ENCODE results near the gene ERVFRD-1.
"Not testable (repeated sequence)": the region's sequence is repeated elsewhere in the genome, so short reads cannot be mapped to it uniquely, and the experiment has no call there.

The ERVFRD-1 gene

DNA sequence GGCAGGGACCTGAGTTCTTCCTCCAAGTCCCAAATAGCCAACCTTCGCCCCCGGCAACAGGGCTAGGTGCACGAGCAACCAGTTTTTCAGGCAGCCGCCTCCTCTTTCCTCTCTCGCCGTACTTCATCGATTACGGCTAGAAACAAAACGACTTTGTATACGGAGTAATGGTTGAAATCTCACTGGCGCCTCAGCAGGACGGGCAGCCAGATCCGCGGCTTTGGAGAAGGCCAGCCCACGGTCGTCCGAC is 18.2 kb downstream of the ERVFRD-1 start:
- TF ChIP-seq, protein P1, sequence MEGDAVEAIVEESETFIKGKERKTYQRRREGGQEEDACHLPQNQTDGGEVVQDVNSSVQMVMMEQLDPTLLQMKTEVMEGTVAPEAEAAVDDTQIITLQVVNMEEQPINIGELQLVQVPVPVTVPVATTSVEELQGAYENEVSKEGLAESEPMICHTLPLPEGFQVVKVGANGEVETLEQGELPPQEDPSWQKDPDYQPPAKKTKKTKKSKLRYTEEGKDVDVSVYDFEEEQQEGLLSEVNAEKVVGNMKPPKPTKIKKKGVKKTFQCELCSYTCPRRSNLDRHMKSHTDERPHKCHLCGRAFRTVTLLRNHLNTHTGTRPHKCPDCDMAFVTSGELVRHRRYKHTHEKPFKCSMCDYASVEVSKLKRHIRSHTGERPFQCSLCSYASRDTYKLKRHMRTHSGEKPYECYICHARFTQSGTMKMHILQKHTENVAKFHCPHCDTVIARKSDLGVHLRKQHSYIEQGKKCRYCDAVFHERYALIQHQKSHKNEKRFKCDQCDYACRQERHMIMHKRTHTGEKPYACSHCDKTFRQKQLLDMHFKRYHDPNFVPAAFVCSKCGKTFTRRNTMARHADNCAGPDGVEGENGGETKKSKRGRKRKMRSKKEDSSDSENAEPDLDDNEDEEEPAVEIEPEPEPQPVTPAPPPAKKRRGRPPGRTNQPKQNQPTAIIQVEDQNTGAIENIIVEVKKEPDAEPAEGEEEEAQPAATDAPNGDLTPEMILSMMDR (IDR thresholded peaks at IDR 0.05; ENCODE audit: control insufficient read depth, insufficient read depth, low read depth, low read length, missing control alignments), result no peak
- DNase-seq (ENCODE audit: low read depth), result no peak
- H3K4me3 ChIP-seq (ENCODE audit: control insufficient read depth, low read depth, low read length), result peak overlapping the region; percentile 78

DNA sequence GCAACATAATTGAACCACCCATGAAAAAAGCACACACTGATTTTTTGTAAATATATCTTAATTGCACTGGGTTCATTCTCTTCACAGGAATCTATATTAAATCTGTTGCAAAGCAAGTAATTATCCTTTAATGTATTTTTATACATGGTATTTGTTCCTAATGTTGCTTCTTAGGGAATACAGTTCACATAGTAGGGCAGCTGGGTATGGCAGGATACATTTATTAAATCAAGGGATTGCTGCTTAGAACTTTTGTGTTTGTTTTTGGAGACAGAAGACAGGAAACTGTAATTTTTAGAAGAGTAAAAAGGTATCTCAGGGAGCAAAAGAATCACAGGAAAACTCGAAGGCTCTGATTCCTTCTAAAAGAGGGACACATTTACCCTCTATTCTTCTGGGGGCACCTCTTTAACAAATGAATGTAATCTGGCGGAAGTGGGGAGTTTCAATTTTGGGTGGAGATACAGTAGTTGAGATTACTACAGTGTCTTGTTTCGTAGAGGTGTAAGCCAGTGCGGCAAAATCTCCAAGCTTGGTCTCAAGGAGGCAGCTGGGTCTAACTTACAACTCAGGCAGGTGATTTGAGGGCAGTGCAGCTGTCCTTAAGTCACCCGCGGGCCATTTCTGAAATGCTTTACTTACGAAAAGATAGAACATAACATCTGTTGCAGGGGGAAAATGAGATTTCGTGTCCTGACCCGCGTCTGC is 18.7 kb downstream of the ERVFRD-1 start:
- peak overlapping the region; percentile 78 for H3K4me3 ChIP-seq (ENCODE audit: control insufficient read depth, low read depth, low read length)
- TF ChIP-seq, protein P1 (IDR thresholded peaks at IDR 0.05; ENCODE audit: control insufficient read depth, insufficient read depth, low read depth, low read length, missing control alignments), result no peak
- no peak for DNase-seq (ENCODE audit: low read depth)

DNA sequence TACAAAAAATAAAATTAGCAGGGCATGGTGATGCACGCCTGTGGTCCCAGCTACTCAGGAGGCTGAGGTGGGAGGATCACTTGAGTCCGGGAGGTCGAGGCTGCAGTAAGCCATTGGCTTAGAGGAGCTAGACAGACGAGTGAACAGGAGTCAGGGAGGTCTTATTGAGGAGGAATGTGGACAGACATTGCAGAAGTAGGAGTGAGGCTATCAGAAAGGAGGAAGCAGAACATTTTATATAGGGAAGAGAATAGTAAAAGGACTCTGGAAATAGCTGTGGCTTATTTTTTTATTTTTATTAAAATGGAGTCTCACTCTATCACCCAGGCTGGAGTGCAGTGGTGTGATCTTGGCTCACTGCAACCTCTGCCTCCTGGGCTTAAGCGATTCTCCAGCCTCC is 20.4 kb downstream of the ERVFRD-1 start:
- DNase-seq (ENCODE audit: low read depth), result not testable (repeated sequence)

DNA sequence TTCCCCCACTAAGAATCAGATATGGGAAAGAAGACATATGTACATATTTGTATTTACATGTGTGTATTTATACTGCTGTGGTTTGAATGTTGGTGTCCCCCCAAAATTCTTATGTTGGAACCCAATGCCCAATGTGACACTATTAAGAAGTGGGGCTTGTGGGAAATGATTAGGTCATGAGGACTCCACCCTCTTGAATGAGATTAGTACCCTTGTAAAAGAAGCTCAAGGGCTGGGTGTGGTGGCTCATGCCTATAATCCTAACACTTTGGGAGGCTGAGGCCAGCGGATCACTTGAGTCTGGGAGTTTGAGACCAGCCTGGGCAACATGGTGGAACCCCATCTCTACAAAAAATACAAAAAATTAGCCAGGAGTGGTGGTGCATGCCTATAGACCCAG is 21.8 kb downstream of the ERVFRD-1 start:
- H3K4me3 ChIP-seq (ENCODE audit: control insufficient read depth, low read depth, low read length), result no peak overlapping the region
- DNase-seq (ENCODE audit: low read depth), result no peak
- TF ChIP-seq, protein P1 (IDR thresholded peaks at IDR 0.05; ENCODE audit: control insufficient read depth, insufficient read depth, low read depth, low read length, missing control alignments), result no peak

More for the DNA sequence above, 20.4 kb downstream of the ERVFRD-1 start:
- H3K4me3 ChIP-seq (ENCODE audit: control insufficient read depth, low read depth, low read length), result not testable (repeated sequence)

DNA sequence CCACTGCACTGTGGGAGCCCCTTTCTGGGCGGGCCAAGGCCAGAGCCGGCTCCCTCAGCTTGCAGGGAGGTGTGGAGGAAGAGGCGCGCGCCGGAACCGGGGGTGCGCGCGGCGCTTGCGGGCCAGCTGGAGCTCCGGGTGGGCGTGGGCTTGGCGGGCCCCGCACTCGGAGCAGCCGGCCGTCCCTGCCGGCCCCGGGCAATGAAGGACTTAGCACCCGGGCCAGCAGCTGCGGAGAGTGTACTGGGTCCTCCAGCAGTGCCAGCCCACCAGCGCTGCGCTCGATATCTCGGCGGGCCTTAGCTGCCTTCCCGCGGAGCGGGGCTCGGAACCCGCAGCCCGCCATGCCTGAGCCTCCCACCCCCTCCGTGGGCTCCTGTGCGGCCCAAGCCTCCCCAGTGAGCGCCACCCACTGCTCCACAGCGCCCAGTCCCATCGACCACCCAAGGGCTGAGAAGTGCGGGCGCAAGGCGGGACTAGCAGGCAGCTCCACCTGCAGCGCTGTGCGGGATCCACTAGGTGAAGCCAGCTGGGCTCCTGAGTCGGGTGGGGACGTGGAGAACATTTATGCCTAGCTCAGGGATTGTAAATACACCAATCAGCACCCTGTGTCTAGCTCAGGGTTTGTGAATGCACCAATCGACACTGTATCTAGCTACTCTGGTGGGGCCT is 24.2 kb downstream of the ERVFRD-1 start:
- H3K4me3 ChIP-seq (ENCODE audit: control insufficient read depth, low read depth, low read length); DNase-seq (ENCODE audit: low read depth): not testable (repeated sequence)

DNA sequence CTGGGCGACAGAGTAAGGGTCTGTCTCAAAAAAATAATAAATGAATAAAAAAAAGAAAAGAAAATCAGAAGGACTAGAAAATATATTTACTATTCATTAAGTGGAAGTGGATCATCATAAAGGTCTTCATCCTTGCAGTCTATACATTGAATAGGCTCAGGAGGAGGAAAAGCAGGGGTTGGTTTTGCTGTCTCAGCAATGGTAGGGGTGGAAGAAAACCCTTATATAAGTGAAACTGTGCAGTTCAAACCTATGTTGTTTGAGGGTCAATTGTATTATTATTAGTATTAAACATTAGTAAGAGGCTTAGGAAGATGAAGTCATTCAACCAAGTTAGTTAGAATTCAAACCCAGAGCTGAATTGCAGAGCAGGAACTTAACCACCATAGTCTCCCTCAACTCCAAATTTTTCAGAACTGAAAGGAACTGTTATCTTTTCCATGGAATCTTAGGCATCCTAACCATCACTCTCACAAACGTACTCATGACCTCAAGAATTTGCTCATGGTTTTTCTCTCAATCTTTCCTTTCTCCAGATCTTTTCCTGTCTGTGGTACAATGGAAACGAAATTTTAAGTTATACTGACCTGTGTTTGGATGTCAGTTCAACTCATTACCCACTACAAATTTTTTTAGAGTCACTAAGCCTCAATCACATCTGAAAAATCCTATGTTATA is 25.6 kb downstream of the ERVFRD-1 start:
- peak; percentile 44 for DNase-seq (ENCODE audit: low read depth)
- TF ChIP-seq, protein P1 (IDR thresholded peaks at IDR 0.05; ENCODE audit: control insufficient read depth, insufficient read depth, low read depth, low read length, missing control alignments), result no peak
- H3K4me3 ChIP-seq (ENCODE audit: control insufficient read depth, low read depth, low read length), result no peak overlapping the region

DNA sequence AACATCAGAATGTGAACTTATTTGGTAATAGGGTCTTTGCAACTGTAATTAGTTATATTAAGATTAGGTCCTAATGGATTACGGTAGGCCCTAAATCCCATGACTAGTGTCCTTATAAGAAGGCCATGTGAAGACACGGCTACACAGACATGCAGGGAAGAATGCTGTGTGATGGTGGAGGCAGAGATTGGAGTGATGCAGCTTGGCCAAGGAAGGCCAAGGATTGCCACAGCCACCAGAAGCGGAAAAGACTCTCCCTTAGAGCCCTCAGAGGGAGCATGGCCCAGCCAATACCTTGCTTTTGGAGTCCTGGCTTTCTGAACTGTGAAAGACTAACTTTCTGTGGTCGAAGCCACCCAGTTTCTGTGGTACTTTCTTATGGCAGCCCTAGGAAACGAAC is 27.6 kb downstream of the ERVFRD-1 start:
- H3K4me3 ChIP-seq (ENCODE audit: control insufficient read depth, low read depth, low read length), result no peak overlapping the region
- TF ChIP-seq, protein P1 (IDR thresholded peaks at IDR 0.05; ENCODE audit: control insufficient read depth, insufficient read depth, low read depth, low read length, missing control alignments), result no peak
- DNase-seq (ENCODE audit: low read depth), result no peak

All from AG09309 (cell line).